Endothelial cell of umbilical vein (primary cell): ENCODE results near the gene MLLT1. TPM values are rescaled to one million over a fixed set of nuclear protein-coding genes. Genes with fewer than 3 reads are reported as not detected.

Experiments used
- BruUV-seq: library from RNA; stranded (reverse); fragments of 400-500 nt; replicated peaks from 2 replicates; lab custom pipeline; 2021; lab: Mats Ljungman, UMichigan
- CTCF ChIA-PET: fragments of 300-600, 350-600 bp; sonication (Branson Sonifier 250); formaldehyde crosslinking; loops from one replicate; lab custom pipeline; 2021; ENCODE audit warnings: antibody characterized with exemption, inconsistent platforms; lab: Charles Lee
- POLR2A ChIA-PET: fragments of 300-600, 350-600 bp; sonication (Branson Sonifier 250); formaldehyde crosslinking; loops from one replicate; lab custom pipeline; 2021; ENCODE audit warnings: antibody characterized with exemption, inconsistent platforms; lab: Charles Lee
- DNase-seq: peaks from one replicate; pipeline ENCODE4 v3.0.0-alpha.2; 2011; ENCODE audit warnings: low read depth, low spot score
- FAIRE-seq: peaks from 2 replicates; lab custom pipeline; 2011; peaks lifted over from hg19 to GRCh38; lab: Jason Lieb, UNC
- H2AFZ ChIP-seq: 2 replicates; pipeline ENCODE4 v1.6.0; 2012; ENCODE audit warnings: low read depth, low read length, control low read depth, inconsistent platforms
- H3K27ac ChIP-seq: 2 replicates; pipeline ENCODE4 v1.5.1; 2011; ENCODE audit warnings: low read depth, mild to moderate bottlenecking, control low read depth, low read length, moderate library complexity; ENCODE audit not compliant: insufficient read depth
- H3K27me3 ChIP-seq, 2 experiments: 2 replicates each; pipeline versions ENCODE4 v1.6.0 to v1.6.1; 2011; ENCODE audit warnings: low read length in 2 of 2, mixed read lengths in 1 of 2; ENCODE audit not compliant: control insufficient read depth in 2 of 2, insufficient read depth in 2 of 2
- H3K36me3 ChIP-seq, 2 experiments: 2 replicates in 1 of 2; 3 replicates in 1 of 2; pipeline ENCODE4 v1.5.1; 2011; ENCODE audit warnings: low read length in 2 of 2, mild to moderate bottlenecking in 1 of 2, moderate library complexity in 1 of 2; ENCODE audit not compliant: control insufficient read depth in 2 of 2, insufficient read depth in 2 of 2; ENCODE audit errors: extremely low read depth in 1 of 2
- H3K4me1 ChIP-seq: 3 replicates; pipeline ENCODE4 v1.5.1; 2011; ENCODE audit warnings: mild to moderate bottlenecking, low read length; ENCODE audit not compliant: control insufficient read depth, insufficient read depth; ENCODE audit errors: extremely low read depth
- H3K4me2 ChIP-seq: 2 replicates; pipeline ENCODE4 v1.6.1; 2011; ENCODE audit warnings: low read length, control low read depth, mixed read lengths; ENCODE audit not compliant: insufficient read depth
- H3K4me3 ChIP-seq, 3 experiments: fragments of 200-600 bp in 1 of 3; sonication (generic), shearing (Covaris generic) in 1 of 3; replicated peaks in 1 of 3; 2 replicates each; pipeline ENCODE4 v1.5.1; 2011 to 2016; ENCODE audit warnings: control low read depth in 3 of 3, low read length in 3 of 3, mild to moderate bottlenecking in 2 of 3, inconsistent platforms in 1 of 3, low read depth in 1 of 3, moderate library complexity in 1 of 3; ENCODE audit not compliant: insufficient read depth in 1 of 3
- H3K79me2 ChIP-seq: 2 replicates; pipeline ENCODE4 v1.6.0; 2012; ENCODE audit warnings: low read length, inconsistent platforms; ENCODE audit not compliant: control insufficient read depth, insufficient read depth
- H3K9ac ChIP-seq: replicated peaks from 2 replicates; pipeline ENCODE3; 2011; ENCODE audit warnings: low read length, control low read depth; ENCODE audit not compliant: insufficient read depth; ENCODE audit errors: extremely low read depth
- H3K9me1 ChIP-seq: replicated peaks from 3 replicates; pipeline ENCODE4 v1.6.0; 2011; ENCODE audit warnings: mild to moderate bottlenecking, low read length; ENCODE audit not compliant: control insufficient read depth, insufficient read depth; ENCODE audit errors: extremely low read depth
- H3K9me3 ChIP-seq: replicated peaks from 2 replicates; pipeline ENCODE4 v1.5.1; 2012; ENCODE audit warnings: low read length, inconsistent platforms; ENCODE audit not compliant: control insufficient read depth, insufficient read depth
- H4K20me1 ChIP-seq: replicated peaks from 2 replicates; pipeline ENCODE3; 2011; ENCODE audit warnings: mild to moderate bottlenecking, low read length; ENCODE audit not compliant: control insufficient read depth, insufficient read depth; ENCODE audit errors: extremely low read depth
- CTCF ChIP-seq, 2 donors: IDR thresholded peaks; 1 replicate in 1 of 2; 2 replicates in 1 of 2; pipeline ENCODE4 v1.5.1; 2011; ENCODE audit warnings: low read length in 2 of 2, mild to moderate bottlenecking in 2 of 2, moderate library complexity in 2 of 2, control low read depth in 1 of 2, inconsistent platforms in 1 of 2, low read depth in 1 of 2; ENCODE audit not compliant: insufficient read depth in 1 of 2; ENCODE audit errors: extremely low read depth in 1 of 2
- EZH2 ChIP-seq: IDR thresholded peaks from 2 replicates; pipeline ENCODE4 v1.6.1; 2012; ENCODE audit warnings: borderline replicate concordance, low read depth, mild to moderate bottlenecking, moderate library complexity, low read length, inconsistent platforms; ENCODE audit not compliant: severe bottlenecking
- FOS ChIP-seq: IDR thresholded peaks from 2 replicates; pipeline ENCODE4 v1.6.1; 2011; ENCODE audit warnings: mild to moderate bottlenecking, low read length, moderate library complexity, borderline replicate concordance; ENCODE audit not compliant: insufficient read depth
- GATA2 ChIP-seq: IDR thresholded peaks from 2 replicates; pipeline ENCODE4 v1.7.0; 2011; ENCODE audit warnings: low read depth, mild to moderate bottlenecking, moderate library complexity, mixed read lengths, low read length; ENCODE audit not compliant: insufficient read length, insufficient read depth
- JUN ChIP-seq: IDR thresholded peaks from 2 replicates; pipeline ENCODE4 v1.6.1; 2011; ENCODE audit warnings: borderline replicate concordance, low read depth; ENCODE audit not compliant: insufficient read length, insufficient read depth
- MAX ChIP-seq: IDR thresholded peaks from 2 replicates; pipeline ENCODE4 v1.6.1; 2011; ENCODE audit not compliant: insufficient read depth, insufficient read length
- MYC ChIP-seq: IDR thresholded peaks from one replicate; pipeline ENCODE4 v1.6.1; 2011; ENCODE audit warnings: mild to moderate bottlenecking, low read depth, low read length
- POLR2A ChIP-seq: IDR thresholded peaks from 2 replicates; pipeline ENCODE4 v1.6.1; 2012; ENCODE audit warnings: low read depth, mild to moderate bottlenecking, control low read depth, low read length
- POLR2AphosphoS5 ChIP-seq: IDR thresholded peaks from 2 replicates; pipeline ENCODE4 v1.6.1; 2012; ENCODE audit warnings: low read depth, mild to moderate bottlenecking, control low read depth, low read length, moderate library complexity; ENCODE audit not compliant: insufficient read depth
- dilution Hi-C: fragments of 300-500 bp; cut with MboI; formaldehyde crosslinking; loops from one replicate; pipeline ENCODE4 v1.15.0; 2019; ENCODE audit warnings: low sequenced_read_pairs; ENCODE audit not compliant: extremely low pct_ligation_motif_present
- intact Hi-C: fragments of 100-400 bp; cut with micrococcal nuclease; formaldehyde crosslinking; loops from one replicate; pipeline ENCODE4 v1.10.0; 2022
- polyA plus RNA-seq, 4 experiments: library from polyadenylated mRNA; depleted of rRNA in 3 of 4; stranded (reverse) in 3 of 4; unstranded in 1 of 4; fragments of >200 nt; gene quantifications; 2 replicates each; pipeline versions ENCODE4 v1.2.1 to v1.2.3, GENCODE V29; 2011 to 2012; ENCODE audit warnings: missing spikeins in 1 of 4
- total RNA-seq: library from RNA; stranded (reverse); gene quantifications from 2 replicates; pipeline ENCODE4 v1.2.3, GENCODE V29; 2021

MLLT1 gene
- total and polyA plus RNA-seq, 2 donors (not counting 3 experiments of a cell fraction or from before 2014, with no cell fraction given), result 43.9 to 84.8 TPM

GRCh38 chr19:6204866-6205723 is 74.7 kb downstream of the MLLT1 start:
- no peak for DNase-seq
- Histone ChIP-seq H3K27me3 (no peaks in the 10 kb centered on the region), H3K4me3 (no peak overlapping the region), H3K36me3 (no peaks in the 10 kb centered on the region), H3K9ac (no peak overlapping the region), H3K9me3 (no peaks in the 10 kb centered on the region), H3K79me2 (no peaks in the 10 kb centered on the region), H4K20me1 (no peaks in the 10 kb centered on the region), H2AFZ (no peak overlapping the region), H3K4me2 (no peak overlapping the region), H3K9me1 (no peaks in the 10 kb centered on the region), H3K27ac (no peak overlapping the region), H3K4me1 (peaks cover 4% of the 10 kb centered on the region)
- intact Hi-C loops (no loop called here), dilution Hi-C loops (no loop called here)
- FAIRE-seq, result no peak
- TF ChIP-seq GATA2, result no peak
- TF ChIP-seq JUN, result no peak
- no peak for TF ChIP-seq FOS
- POLR2A ChIA-PET, result no interaction called here
- CTCF ChIA-PET, result interaction anchor here (1.5 to 3.0 kb wide), 4 partner anchors 14 to 96 kb away, joined by 3 to 11 read pairs (median 6); no protein-coding TSS in a partner anchor
- no TSS peak for BruUV-seq

GRCh38 chr19:6204212-6204611 is 75.6 kb downstream of the MLLT1 start:
- H3K4me2 ChIP-seq, result no peak overlapping the region
- POLR2A ChIA-PET, result no interaction called here
- FAIRE-seq (no peak), DNase-seq (no peak)
- H3K9me3 ChIP-seq, result no peaks in the 10 kb centered on the region
- H3K27me3 ChIP-seq, result no peaks in the 10 kb centered on the region
- H4K20me1 ChIP-seq, result no peaks in the 10 kb centered on the region
- no peaks in the 10 kb centered on the region for H3K79me2 ChIP-seq
- no peak overlapping the region for H3K4me3 ChIP-seq
- no peak overlapping the region for H3K9ac ChIP-seq
- H2AFZ ChIP-seq, result no peak overlapping the region
- intact Hi-C loops (no loop called here), dilution Hi-C loops (no loop called here)
- H3K36me3 ChIP-seq, result no peaks in the 10 kb centered on the region
- peaks cover 4% of the 10 kb centered on the region for H3K4me1 ChIP-seq
- H3K9me1 ChIP-seq, result no peaks in the 10 kb centered on the region
- H3K27ac ChIP-seq, result no peak overlapping the region
- no TSS peak for BruUV-seq
- TF ChIP-seq JUN (no peak), EZH2 (no peak), MYC (no peak), GATA2 (no peak), FOS (no peak), MAX (no peak), CTCF (IDR thresholded peaks at IDR 0.05; ENCODE audit: extremely low read depth in 1 of 2, insufficient read depth in 1 of 2, low read depth in 1 of 2, low read length in 2 of 2) (no peak), POLR2A (no peak), POLR2AphosphoS5 (no peak)
- CTCF ChIA-PET, result interaction anchor here (3.0 kb wide), 1 partner anchor 14 kb away, joined by 11 read pairs; no protein-coding TSS in a partner anchor
